Suppressor macrophage treated with lipopolysaccharide for 1 hour (primary cell): ENCODE data around the gene ATF7IP2.

Experiments used
- DNase-seq, 3 donors: peaks; one replicate each; pipeline ENCODE4 v3.0.0-alpha.2; 2020 to 2022

Gene ATF7IP2

DNA sequence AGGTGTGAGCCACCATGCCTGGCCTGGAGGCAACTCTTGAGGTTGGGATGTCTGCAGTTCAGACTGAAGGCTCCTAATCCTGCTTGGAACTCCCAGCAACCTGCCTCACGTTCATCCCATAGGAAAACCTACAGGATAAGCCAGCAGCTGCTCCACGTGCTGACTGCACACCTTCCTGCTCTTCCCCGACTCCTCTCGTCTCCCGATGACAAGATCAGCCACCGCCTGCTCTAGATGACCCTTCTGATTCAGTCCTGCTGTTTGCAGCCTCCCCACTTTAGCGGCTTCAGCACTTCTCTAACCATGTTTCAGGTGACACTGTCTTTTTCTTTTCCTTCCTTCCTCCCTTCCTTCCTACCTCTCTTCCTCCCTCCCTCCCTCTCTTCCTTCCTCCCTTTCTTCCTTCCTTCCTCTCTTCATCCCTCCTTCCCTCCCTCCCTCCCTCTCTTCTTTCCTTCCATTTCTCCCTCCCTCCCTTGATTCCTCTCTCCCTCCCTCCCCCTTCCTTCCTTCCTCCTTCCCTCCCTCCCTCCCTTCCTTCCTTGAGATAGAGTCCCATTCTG lies 132.7 kb downstream of the ATF7IP2 start:
- DNase-seq = no peak

DNA sequence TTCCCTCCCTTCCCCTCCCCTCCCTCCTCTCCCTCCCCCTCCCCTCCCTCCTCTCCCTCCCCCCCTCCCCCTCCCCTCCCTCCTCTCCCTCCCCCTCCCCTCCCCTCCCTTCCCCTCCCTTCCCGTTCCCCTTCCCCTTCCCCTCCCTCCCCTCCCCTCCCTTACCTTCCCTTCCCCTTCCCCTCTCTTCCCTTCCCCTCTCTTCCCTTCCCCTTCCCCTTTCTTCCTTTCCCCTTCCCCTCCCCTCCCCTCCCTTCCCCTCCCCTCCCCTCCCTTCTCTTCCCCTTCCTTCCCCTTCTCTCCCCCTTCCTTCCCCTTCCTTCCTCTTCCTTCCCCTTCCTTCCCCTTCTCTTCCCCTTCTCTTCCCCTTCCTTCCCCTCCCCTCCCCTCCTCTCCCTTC lies 133.4 kb downstream of the ATF7IP2 start:
- DNase-seq = no peak

DNA sequence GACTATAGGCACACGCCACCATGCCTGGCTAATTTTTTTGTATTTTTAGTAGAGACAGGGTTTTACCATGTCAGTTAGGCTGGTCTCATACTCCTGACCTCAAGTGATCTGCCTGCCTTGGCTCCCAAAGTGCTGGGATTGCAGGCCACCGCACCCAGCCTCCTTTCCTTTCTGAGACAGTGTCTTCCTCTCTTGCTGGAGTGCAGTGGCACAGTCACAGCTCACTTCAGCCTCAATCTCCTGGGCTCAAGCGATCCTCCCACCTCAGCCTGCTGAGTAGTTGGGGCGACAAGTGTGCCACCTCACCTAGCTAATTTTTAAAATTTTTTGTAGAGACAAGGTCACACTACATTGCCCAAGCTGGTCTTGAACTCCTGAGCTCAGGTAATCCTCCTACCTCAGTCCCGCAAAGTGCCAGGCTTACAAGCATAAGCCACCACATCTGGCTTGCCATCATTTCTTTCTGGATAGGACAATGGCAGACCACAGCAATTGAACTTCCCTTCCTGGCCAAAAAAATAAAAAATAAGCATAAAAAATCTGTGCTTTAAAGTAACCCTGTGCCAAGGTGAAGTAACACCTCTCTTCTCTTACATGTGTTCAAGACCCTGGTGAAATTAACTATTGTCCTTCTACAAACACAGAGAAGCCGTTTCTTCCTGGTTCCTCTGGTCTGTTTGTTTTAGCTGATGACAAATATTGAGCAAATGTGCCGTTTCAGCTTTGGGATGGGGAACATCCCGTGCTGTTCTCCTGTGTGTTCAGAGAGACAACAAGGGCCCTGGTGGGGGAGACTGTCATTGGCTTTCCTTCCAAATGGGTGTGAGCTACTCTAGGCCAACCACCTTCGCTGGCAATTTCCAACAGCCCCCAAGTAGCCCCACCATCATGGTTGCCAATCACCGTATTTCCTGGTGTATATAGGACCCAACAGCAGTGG lies 134.3 kb downstream of the ATF7IP2 start:
- DNase-seq = no peak

DNA sequence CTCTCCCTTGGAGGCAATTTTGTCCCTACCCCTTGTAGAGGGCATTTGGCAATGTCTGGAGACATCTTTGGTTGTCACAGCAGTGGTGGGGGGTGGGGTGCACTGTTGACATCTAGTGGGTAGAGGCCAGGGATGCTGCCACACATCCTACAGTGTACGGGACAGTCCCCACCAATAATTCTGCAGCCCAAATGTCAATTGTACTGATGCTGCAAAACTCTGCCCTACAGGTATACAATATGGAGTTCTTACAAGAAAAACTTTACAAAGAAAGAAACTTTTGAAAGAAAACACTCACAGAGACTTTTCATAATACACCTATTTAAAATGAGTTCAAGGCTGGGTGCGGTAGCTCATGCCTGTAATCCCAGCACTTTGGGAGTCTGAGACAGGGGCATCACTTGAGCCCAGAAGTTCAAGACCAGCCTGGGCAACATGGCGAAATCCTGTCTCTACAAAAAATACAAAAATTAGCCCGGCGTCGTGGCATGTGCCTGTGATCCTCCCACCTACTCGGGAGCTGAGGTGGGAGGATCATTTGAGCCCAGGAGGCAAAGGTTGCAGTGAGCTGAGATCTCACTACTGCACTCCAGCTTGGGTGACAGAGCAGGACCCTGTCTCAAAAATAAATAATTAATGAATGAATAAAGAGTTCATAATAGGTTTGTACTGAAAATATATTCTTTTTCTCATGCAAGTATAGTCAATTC lies 135.2 kb downstream of the ATF7IP2 start:
- DNase-seq = no peak

DNA sequence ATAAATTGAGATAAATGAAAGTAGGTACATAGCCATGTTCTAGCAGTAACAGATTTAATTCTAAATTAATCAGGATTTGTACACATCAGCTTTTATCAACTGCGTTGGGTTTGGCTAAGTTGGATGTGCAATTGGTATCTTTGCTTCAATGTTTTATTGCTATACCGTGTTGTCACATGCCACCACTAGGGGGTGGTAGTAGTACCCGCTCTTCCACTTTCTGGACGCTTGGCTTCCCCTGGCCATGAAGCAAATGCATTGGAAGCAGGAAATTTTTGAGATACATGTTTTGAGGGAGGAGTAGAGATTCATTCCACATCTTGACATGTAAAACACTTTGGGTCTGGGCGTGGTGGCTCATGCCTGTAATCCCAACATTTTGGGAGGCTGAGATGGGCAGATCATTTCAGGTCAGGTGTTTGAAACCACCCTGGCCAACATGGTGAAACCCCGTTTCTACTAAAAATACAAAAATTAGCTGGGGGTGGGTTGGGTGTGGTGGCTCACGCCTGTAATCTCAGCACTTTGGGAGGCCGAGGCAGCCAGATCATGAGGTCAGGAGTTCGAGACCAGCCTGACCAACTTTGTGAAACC lies 135.9 kb downstream of the ATF7IP2 start:
- peak; percentile 73 to 89 (median 79) for DNase-seq

DNA sequence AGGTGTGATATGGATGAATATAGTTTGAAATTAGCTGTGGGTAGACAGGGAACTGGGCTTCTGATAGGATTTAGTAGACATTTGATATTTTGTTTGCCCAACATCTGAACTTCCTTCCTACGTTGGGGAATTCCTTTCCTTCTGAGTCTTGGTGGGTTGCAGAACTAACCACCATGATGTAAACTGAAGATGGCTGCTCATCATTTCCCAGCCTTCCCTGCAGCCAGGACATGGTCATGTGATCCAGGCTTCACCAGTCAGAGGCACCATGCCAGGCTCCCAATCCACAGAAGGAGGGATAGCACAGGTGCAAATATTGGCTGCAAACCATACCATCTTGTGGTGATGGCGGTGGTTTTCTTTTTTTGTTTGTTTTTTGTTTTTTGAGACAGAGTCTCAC lies 137.1 kb downstream of the ATF7IP2 start:
- peak; percentile 73 to 81 (median 80) for DNase-seq

DNA sequence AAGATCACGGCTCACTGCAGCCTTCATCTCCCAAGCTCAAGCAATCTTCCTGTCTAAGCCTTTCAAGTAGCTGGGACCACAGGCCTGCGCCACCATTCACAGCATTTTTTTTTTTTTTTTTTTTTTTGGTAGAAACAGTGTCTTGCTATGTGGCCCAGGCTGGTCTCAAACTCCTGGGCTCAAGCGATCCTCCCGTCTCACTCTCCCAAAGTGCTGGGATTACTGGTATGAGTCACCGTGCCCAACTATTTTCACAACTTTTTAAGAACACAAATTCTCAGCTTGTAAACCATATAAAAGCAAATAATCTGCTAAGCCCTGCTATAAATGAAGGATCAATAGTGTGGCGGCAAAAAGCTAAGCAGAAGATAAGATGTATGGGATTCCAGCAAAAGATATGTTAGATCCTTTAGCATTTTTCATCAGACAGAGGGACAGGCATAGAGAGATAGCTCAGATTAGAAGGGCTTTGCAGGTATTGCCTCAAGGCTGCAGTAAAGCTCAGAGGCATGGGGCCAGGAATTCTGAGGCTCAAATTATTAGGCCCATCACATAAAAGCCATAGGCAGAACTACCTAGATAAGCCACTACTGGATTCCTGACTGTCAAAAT lies 139.5 kb downstream of the ATF7IP2 start:
- no peak for DNase-seq

DNA sequence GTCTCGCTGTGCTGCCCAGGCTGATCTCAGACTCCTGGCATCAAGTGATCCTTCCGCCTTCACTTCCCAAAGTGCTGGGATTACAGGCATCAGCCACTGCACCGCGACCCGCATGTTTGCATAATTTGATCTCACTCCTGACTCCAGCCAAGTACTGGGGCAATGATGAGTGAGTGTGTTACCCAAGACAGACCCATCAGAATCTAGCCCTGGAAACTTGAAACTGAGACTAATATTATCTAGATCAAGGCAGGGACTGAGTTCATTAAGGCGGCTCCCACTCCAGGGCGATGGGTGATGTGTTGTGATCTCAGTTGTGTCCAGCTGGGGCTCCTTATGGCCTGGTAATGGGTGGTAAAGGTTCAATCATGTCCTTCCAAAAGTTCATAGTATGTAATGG lies 141.1 kb downstream of the ATF7IP2 start:
- DNase-seq = no peak

DNA sequence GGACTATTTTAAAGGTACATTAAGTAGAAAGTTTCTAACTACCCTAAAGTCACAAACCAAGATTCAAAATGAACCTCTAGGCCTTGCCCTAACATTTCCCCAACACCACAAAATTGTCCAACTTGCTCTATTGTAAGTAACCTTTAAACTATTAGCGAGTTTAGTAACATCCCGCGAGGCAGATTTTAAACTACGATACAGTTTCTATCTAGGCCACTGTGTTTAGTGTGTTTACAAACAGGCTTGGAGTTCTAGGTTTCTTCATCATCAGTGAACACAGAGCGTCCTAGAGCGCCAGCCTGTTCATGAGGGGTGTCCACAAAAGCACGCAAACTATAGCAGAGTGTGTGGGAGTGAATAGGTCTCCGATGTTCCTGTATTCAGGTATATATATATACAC lies 142.8 kb downstream of the ATF7IP2 start:
- no peak for DNase-seq

DNA sequence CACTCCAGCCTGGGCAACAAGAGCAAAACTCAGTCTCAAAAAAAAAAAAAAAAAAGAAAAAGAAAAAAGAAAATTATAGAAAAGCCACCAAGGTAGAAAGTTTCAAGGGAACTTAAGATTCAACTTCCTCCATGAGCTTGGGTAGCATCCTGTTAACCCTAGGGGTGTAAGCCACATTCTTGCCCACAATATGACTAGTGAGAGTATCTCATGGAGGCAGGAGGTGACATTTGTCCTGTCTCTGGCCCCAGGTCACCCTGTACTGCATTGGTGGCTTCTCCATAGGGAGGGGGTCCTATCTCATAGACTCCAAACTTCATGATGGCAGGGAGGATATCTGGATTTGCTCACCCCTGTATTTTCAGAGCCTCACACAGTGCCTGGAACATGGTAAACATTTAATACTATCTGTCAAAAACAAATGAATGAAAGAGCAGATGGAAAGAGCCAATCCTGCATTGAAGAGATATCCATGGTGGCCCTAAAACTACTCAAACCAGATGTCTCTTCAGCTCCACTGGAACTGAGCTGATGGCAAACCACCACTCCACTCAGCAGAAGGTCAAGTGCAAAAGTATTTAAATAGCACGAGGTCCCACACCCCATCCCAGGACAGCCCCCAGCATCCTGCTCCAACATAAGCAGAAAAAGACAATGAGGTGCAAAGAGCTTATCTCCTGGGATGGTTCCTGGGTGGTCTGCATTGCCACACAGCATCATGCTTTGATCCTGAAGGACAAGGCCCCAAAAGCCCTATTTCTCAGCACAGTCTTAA lies 144.2 kb downstream of the ATF7IP2 start:
- no peak for DNase-seq

DNA sequence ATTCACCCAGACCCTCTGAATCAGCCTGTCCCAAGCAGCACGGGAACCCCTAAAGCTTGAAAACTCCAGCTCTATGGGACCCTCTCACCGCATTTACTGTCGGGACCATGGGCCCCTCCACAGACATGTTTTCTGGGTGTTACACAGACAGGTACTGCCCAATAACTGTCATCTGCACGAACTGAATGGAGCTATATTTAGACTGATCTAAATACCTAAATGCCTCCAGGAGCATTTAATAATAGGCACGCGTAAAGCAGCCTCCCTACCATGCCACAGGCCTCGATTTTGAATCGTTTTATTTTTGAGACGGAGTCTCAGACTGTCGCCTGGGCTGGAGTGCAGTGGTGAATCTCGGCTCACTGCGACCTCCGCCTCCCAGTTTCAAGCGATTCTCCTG lies 144.8 kb downstream of the ATF7IP2 start:
- DNase-seq = no peak

DNA sequence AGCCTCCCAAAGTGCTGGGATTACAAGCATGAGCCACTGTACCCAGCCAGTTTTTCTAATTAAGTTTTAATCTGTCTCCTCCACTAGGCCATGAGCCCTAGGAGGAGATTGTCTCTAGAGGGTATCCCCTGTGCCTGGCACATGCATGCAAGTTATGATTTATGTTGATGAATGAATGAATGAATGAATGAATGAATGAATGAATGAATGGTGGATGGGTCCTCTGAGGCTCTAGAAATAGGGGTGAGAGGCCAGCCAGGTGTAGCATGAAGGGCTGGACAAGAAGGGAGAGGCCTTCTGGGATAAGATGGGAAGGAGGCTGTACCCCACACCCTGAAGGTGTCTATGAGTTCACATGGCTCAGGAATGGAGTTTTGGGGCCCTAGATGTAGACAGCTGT lies 145.7 kb downstream of the ATF7IP2 start:
- DNase-seq = no peak
